GM19395 (cell line): ENCODE data around the gene CCDC8.
"Not testable (repeated sequence)": the region's sequence is repeated elsewhere in the genome, so short reads cannot be mapped to it uniquely, and the experiment has no call there.

Experiments used
- ATAC-seq: cut with Tn5 transposase; IDR thresholded peaks from one replicate; pipeline ENCODE4 v1.9.1; 2021; ENCODE audit warnings: mild to moderate bottlenecking, moderate library complexity; ENCODE audit not compliant: unreplicated experiment

Gene CCDC8

GRCh38 chr19:46428239-46429135 is 15.1 kb upstream of the CCDC8 start, which contains the start of gene PNMA8C:
Gene PNMA8C, minus strand, starts transcription at chr19:46428936. Its CDS starts 577 bp downstream, at chr19:46428359.
- no peak for ATAC-seq

DNA sequence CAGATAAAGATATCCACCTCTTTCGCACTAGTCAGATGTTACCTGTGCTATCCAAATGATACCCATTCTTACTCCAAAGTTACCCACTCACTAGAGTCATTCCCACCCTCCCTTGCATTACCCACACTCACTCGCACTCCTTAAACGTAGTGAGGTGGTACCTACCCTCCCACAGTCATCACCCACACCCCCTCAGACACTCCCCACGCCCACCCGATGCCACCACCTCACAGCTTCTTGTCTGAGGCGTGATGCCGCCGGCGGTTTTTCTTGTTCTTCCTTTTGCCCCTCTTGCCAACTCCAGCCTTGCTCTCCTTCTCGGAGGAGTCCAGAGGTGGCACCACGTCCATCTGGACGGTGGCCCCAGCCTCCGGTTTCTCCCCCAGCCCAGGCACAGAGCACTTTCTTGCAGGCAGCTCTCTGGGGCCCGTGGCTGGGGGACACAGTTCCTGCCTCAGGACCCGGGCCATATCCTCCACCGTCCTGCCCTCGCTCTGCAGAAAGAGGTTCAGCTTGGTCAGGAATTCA is 14.2 kb upstream of the CCDC8 start:
- no peak for ATAC-seq

GRCh38 chr19:46426506-46427162 is 13.3 kb upstream of the CCDC8 start:
- ATAC-seq = no peak

GRCh38 chr19:46426035-46426505 is 12.7 kb upstream of the CCDC8 start:
- no peak for ATAC-seq

- no peak for ATAC-seq
These were observed 9.8 kb upstream of the CCDC8 start for GRCh38 chr19:46423188-46423587.

- no peak for ATAC-seq
These were observed 9.0 kb upstream of the CCDC8 start for GRCh38 chr19:46422344-46422743.

GRCh38 chr19:46420056-46420455 is 6.7 kb upstream of the CCDC8 start:
- no peak for ATAC-seq

DNA sequence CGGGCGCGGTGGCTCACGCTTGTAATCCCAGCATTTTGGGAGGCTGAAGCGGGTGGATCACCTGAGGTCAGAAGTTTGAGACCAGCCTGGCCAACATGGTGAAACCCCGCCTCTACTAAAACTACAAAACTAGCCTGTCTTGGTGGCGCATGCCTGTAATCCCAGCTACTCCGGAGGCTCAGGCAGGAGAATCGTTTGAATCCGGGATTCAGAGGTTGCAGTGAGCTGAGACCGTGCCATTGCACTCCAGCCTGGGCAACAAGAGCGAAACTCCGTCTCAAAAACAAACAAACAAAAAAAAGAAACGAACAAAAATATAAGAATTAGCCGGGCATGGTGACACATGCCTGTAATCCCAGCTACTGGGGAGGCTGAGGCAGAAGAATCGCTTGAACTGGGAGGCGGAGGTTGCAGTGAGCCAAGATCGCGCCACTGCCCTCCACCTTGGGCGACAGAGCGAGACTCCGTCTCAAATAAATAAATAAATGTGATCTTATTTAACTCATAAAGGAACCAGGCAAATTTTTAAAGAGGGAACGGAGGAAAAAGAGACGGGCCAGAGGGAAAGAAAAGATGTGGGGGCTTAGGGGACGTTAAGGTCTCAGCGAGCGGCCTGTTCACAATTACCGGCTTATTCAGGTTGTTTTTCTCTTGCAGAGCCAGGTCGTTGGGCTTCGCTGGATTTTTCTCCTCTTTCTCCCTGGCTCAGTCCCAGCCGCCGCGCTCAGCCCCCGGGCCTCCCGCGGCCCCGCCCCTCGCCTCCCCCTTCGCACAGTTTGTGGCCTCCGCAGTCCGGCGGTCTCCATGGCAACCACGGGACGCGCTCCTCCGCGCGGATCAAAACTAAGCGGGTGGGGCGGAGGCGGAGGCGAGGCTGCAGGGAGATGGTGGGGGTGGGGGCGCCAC is 2.7 kb upstream of the CCDC8 start:
- not testable (repeated sequence) for ATAC-seq

DNA sequence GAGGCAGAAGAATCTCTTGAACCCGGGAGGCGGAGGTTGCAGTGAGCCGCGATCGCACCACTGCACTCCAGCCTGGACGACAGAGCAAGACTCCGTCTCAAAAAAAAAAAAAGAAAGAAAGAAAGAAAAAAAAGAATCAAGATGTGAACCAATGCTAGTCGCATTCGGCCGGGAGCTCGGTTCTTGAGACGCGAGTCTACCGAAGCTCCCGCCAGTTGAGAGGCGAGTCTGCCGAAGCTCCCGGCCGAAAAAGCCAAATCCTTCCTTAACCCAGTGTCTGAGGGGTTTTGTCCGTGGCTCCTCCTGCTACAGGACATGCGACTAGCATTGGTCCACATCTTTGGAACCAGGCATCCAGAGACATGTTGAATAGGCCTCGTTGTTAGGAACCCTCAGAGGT is 1.5 kb upstream of the CCDC8 start:
- ATAC-seq = not testable (repeated sequence)

GRCh38 chr19:46412650-46413261 is 608 bp downstream of the CCDC8 start:
- no peak for ATAC-seq

DNA sequence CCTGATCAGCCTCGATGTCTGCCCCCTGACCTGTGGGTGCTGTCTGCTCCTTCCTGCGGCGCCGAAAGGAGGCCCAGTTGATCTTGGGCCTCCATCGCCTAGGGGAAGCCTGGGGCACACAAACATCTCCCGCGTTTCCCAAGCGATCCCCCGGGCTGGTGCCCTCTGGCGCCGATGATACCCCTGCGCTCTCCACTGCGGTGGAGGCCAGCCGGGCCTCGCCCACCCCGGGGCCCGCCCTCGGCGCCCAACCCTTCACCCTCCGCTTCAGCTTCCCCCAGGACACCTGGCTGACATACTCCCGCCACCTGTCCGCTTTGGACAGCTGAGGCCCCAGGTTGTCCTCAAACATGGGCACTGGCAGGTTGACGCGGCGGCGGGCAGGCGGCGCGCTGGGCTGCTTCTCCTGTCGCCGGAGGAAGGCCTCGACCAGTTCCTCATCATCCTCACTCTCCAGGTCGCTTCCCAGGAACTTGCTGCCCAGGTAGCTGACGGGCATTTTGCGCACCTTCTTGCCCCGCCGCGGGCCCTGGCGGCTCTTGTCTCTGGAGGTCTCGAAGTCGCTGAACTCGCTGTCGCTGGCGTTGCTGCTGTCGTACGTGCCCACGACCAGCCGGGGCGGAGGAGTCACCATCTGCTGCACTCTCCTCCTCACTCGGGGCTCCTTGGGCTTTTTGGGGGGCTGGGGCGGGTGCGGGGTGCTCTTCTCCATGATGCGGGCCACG is 1.3 kb downstream of the CCDC8 start:
- no peak for ATAC-seq

DNA sequence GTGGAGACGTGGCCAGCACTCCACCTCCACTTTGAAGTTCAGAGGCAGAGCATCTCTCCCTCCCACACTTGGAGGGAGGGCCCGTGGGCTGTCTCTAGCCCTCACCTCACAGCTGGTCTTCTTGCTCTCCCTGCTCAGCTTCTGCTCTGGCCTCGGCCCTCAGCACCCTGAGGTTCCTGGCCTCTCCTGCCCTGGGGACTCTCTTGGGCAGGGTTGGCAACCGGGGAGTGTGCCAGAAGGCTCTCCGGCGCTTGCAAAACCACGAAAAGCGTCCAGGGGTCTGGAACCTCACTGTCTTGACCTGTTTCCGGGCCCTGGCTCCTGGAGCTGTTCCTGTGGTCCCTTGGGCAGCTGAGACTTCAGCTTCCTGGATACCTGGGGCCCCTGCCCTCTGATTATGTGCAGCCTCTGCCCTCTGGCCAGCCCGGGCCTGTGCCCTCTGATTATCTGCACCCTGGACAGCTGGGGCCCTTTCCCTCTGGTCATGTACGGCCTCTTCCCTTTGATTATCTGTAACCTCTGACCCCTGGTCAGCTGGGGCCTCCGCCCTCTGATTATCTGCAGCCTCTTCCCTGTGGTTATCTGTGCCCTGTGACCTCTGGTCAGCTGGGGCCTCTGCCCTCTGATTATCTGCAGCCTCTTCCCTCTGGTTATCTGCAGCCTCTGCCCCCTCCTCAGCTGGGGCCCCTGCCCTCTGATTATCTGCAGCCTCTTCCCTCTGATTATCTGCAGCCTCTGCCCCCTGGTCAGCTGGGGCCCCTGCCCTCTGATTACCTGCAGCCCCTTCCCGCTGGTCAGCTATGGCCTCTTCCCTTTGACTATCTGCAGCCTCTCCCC is 2.1 kb downstream of the CCDC8 start:
- no peak for ATAC-seq

DNA sequence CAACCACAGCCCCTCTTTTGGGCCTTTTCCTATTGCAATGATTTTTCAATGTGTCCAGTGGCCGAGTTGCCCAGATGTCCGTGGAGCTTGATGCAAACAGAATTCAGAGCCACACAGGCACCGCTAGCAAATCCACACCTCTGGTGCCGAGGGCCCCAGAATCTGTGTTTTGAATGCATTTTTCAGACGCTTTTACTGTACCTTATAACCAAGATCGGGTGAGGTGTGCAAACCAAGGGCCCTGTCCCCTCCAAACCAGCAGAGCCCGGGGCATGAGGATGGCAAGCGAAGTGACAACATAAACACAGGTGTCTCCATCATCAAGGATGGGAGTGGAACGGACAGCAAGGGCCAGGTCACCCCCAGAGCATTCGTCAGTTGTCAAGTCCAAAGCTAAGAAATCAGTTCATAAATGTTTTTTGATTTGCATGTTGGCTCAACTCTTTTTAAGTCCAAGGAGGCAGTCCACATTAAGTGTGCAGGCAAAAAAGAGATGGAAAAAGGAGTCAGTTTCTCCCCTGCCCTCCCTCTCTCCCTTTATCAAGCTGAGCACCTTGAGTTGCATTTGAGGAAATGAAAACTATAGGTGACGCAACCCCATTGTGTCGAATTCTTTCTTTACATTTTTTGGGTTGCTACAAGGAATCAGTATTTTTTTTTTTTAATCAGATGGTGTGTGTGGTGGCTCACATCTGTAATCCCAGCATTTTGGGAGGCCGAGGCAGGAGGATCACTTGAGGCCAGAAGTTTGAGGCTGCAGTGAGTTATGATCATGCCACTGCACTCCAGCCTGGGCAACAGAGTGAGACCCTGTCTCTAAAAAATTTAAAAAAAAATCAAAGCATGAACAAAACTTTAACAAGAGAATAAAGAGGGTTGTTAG is 2.9 kb downstream of the CCDC8 start:
- ATAC-seq = no peak

DNA sequence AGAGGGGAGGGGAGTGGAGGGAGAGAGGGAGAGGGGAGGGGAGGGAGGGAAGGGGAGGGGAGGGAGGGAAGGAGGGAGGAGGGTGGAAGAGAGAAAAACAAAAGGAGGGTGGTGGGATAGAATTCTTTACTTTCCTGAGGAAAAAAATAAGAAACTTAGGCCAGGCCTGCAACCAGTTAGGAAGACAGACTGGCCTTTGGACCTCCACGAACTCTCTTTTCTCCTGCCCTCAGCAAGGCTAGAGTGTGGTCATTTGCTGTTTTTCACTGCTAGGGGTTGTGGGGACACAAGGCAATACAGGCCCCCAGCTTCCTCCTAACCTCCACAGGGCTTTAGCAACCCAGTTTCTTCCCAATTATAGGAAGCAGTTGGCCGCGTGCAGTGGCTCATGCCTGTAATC is 4.2 kb downstream of the CCDC8 start:
- ATAC-seq = no peak

GRCh38 chr19:46408664-46409039 is 4.7 kb downstream of the CCDC8 start:
- no peak for ATAC-seq

DNA sequence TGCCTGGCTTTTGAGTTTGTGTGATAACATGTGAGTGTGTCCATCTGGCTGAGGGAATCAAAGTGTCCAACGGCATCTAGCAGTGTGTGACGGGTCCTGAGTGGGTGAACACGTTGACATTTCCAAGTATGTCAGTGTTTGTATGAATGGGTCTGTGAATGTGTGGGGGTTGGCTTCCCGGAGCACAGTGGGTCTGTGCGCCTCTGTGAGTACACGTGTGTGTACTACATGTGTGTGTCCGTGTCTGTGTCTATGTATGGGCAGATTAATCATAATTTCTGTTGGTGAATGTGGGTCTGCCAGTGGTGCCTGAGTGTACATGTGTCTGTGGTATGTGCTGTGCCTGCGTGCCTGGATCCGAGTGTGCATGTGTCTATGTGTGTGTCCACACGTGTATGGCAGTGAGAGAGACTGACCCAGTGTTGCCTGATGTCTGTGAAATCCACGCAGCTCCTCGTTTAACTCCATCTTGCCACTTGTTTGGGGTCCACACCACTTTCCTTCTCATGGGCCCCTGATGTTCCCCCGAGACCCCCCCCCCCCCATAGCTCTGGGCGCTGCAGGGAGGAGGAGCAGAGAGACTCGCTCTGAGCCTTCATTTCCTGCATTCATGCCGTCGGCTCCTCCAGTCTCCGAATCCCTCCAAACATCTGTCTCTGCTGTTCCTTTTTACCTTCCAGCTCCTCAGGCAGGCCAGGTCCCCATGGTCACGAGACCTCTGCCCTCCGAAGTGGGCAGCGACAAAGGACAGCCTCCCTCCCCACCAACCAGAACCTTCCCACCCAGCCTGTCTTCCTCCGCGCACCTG is 5.3 kb downstream of the CCDC8 start:
- ATAC-seq = no peak

GRCh38 chr19:46406976-46407375 is 6.4 kb downstream of the CCDC8 start:
- no peak for ATAC-seq
